GM18951 (cell line): ENCODE measurements around the gene ZNF768.
"Not testable (repeated sequence)": the region's sequence is repeated elsewhere in the genome, so short reads cannot be mapped to it uniquely, and the experiment has no call there.

Experiments
- POLR2A ChIP-seq: IDR thresholded peaks from 4 replicates; pipeline ENCODE4 v1.6.1; 2011; ENCODE audit warnings: mild to moderate bottlenecking; ENCODE audit not compliant: insufficient read length, insufficient read depth; ENCODE audit errors: extremely low read depth
- in situ Hi-C: fragments of 300-500 bp; cut with MboI; formaldehyde crosslinking; loops from one replicate; pipeline ENCODE4 v1.12.0; 2022; ENCODE audit warnings: low sequenced_read_pairs, mixed read lengths, inconsistent platforms; ENCODE audit not compliant: unreplicated experiment

The ZNF768 gene

DNA sequence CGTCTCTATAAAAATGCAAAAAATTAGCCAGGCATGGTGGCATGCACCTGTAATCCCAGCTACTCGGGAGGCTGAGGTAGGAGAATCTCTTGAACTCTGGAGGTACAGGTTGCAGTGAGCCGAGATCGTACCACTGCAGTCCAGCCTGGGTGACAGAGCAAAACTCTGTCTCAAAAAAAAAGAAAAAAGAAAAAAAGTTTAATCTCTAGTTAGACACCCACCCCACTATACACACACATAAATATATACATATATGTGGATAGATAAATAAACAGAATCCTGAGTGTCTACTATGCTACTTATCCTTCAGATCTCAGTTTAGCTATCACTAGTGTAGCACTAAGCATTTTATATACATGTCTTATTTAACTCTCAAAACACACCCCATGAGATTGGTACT, 35.1 kb downstream of the ZNF768 start:
- in situ Hi-C loops = no loop called here
- no peak for TF ChIP-seq POLR2A

DNA sequence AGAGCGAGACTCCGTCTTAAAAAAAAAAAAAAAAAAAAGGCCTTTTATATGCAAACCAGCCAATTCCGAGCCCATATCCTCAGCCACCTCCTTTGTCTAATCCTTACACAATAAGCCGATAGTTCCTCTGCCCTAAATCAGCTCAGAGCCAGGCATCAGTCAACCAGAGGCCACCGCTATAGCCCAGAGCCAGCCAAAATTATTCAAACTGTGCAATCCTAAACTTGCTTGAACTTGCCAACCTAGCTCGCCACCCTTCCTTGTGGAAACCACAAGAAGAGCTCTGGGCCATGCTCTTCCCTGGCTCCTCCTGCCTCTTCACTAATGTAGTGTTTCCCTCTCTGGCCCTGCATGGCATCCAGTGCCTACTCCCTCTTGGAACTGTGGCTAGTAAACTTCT, 36.2 kb downstream of the ZNF768 start:
- in situ Hi-C loops = no loop called here
- no peak for TF ChIP-seq POLR2A

GRCh38 chr16:30488764-30489605, 37.4 kb downstream of the ZNF768 start:
- TF ChIP-seq POLR2A = no peak
- in situ Hi-C loops = no loop called here

DNA sequence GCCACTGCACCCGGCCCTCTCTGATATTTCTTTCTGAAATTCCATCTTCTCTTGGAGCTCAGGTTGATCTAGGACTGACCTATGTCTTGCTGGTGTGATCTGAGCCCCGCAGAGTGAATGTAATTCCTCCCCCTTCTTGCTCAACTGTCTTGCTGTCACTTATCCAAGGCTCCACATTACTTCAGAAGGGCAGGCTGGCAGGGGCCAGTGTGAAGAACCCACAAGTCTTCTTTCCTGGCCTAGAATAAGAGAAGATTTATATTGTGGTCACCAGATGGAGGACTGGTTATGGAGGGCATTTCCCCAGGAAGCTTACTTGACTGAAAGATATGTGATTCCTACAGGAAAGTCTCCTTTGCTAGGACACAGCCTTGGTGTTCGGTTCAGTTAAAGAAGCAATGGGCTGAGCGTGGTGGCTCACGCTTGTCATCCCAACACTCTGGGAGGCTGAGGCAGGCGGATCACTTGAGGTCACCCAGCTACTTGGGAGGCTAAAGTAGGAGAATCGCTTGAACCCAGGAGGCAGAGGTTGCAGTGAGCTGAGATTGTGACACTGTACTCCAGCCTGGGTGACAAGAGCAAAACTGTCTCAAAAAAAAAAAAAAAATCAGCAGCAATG, 40.4 kb downstream of the ZNF768 start:
- in situ Hi-C loops = no loop called here
- TF ChIP-seq POLR2A = no peak

DNA sequence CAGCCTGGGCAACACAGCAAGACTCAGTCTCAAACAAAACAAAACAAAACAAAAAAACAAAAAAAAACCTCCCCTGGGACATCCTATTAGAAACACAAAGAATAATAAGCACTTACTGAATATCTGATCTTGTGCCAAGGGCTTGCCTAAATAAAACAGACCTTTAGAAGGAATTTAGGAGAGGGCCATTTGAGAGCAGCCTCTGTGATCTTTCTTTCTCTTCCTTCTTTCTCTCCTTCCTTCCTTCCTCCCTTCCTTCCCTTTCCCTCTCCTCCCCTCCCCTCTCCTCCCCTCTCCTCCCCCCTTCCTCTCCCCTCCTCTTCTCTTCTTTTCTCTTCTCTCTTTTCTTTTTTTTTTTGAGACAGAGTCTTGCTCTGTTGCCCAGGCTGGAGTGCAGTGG, 41.5 kb downstream of the ZNF768 start:
- in situ Hi-C loops = no loop called here
- no peak for TF ChIP-seq POLR2A

DNA sequence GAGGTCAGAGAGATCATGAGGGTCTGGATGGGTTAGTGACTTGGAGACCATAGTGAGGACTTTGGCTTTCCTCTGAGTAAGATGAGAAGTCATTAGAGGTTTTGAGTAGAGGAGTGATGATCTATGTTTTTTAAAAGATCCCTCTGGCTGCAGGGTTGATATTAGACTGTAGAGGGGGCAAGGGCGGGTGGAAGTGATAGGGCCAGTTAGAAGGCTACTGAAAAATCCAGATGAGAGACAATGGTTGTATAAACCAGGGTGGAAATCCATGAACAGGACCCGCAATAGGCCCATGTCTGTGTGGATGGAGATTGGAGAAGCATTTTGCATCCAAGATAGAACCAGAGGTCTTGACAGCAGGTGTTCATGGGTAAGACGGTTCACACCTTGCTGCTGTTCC, 44.0 kb downstream of the ZNF768 start:
- in situ Hi-C loops = no loop called here
- no peak for TF ChIP-seq POLR2A

DNA sequence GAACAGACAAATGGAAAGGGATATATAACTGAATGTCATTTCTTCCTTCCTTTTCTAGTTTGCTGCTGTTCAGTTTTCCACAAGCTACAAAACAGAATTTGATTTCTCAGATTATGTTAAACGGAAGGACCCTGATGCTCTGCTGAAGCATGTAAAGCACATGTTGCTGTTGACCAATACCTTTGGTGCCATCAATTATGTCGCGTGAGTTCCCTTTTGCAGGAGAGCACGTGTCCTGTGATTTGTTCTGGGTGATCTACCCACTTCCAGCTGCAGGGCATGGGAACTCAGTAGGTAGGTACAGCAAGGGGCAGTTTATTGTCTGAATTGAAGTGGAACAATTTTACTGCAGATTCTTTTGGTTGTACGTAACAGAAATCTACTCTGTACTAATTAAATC, 45.0 kb downstream of the ZNF768 start:
- in situ Hi-C loops = no loop called here
- TF ChIP-seq POLR2A = no peak

DNA sequence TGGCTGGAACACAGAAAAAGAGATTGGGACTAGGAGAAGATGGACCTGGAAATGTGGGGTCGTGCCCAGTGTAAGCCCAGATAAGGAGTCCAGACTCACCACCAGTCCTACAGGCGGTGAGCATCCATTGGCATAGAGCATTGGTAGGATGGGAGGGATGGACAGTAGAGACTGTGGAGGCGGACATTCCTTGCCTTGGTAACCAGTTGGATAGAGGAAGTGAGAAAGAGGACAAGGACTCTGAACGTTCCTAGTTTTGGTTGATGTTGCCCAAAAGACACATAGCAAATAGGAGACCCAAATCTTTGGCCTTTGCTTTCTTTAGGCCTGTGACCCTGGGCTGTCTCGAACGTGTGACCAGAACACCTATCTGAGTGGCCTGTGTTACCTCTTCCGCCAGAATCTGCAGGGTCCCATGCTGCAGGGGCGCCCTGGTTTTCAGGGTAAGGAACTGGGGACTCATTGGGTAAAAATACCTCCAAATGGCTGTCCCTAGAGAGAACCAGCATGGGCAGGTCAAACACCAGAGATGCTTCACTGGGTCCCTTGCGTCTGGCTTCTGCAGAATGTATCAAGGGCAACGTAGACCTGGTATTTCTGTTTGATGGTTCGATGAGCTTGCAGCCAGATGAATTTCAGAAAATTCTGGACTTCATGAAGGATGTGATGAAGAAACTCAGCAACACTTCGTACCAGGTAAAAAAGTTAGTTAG, 47.4 kb downstream of the ZNF768 start:
- TF ChIP-seq POLR2A = peak; percentile 4
- in situ Hi-C loops = no loop called here

- in situ Hi-C loops = not testable (repeated sequence)
Observed at GRCh38 chr16:30477773-30478172, 48.6 kb downstream of the ZNF768 start.

DNA sequence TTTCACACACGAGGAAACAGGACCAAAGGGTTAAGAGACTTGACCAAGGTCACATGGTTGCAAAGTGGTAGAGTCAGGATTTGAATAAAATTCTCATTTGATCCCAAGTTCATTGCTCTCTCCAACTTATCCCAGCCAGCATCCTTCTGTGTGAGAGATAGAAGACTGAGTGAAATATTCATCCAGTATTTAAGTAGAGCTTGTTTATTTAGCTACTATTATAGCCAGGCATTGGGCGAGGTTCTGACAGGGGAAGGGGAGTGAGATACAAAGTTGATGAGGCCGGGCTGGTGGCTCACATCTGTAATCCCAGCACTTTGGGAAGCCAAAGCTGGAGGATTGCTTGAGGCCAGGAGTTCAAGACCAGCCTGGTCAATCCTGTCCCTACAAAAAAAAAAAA, 49.4 kb downstream of the ZNF768 start:
- in situ Hi-C loops = no loop called here

GRCh38 chr16:30474684-30475083, 51.7 kb downstream of the ZNF768 start:
- TF ChIP-seq POLR2A = no peak
- in situ Hi-C loops = no loop called here

More for the DNA sequence above, 49.4 kb downstream of the ZNF768 start:
- no peak for TF ChIP-seq POLR2A

GRCh38 chr16:30474074-30474452, 52.3 kb downstream of the ZNF768 start:
- TF ChIP-seq POLR2A = no peak
- in situ Hi-C loops = no loop called here
